HG03139 (cell line): ENCODE data around the gene HTR6.

ENCODE experiments used
- ATAC-seq: cut with Tn5 transposase; IDR thresholded peaks from one replicate; pipeline ENCODE4 v1.9.1; 2021; ENCODE audit not compliant: unreplicated experiment

Gene HTR6

GRCh38 chr1:19687414-19687813 is 22.7 kb downstream of the HTR6 start:
- ATAC-seq, result no peak

GRCh38 chr1:19688041-19688842 is 23.6 kb downstream of the HTR6 start:
- ATAC-seq, result no peak

GRCh38 chr1:19689085-19689757 is 24.5 kb downstream of the HTR6 start:
- ATAC-seq, result no peak

- ATAC-seq, result no peak
Measured at GRCh38 chr1:19689856-19690255, 25.2 kb downstream of the HTR6 start.

GRCh38 chr1:19690342-19690741 is 25.7 kb downstream of the HTR6 start:
- ATAC-seq, result no peak

GRCh38 chr1:19694298-19694697 is 29.6 kb downstream of the HTR6 start:
- no peak for ATAC-seq

GRCh38 chr1:19695772-19696171 is 31.1 kb downstream of the HTR6 start:
- ATAC-seq, result no peak

- ATAC-seq, result no peak
Measured at GRCh38 chr1:19696820-19697219, 32.1 kb downstream of the HTR6 start.

- ATAC-seq, result no peak
Measured at GRCh38 chr1:19698181-19698580, 33.5 kb downstream of the HTR6 start.

- no peak for ATAC-seq
Measured at GRCh38 chr1:19700079-19700777, 35.6 kb downstream of the HTR6 start.

GRCh38 chr1:19703280-19703679 is 38.6 kb downstream of the HTR6 start:
- ATAC-seq, result no peak

- no peak for ATAC-seq
Measured at GRCh38 chr1:19704247-19705113, 39.8 kb downstream of the HTR6 start.

GRCh38 chr1:19705464-19705863 is 40.8 kb downstream of the HTR6 start:
- no peak for ATAC-seq

GRCh38 chr1:19706136-19706535 is 41.5 kb downstream of the HTR6 start:
- no peak for ATAC-seq

- ATAC-seq, result no peak
Measured at GRCh38 chr1:19708567-19709110, 44.0 kb downstream of the HTR6 start.

GRCh38 chr1:19709260-19709793 is 44.7 kb downstream of the HTR6 start:
- no peak for ATAC-seq

- no peak for ATAC-seq
Measured at GRCh38 chr1:19710825-19711611, 46.3 kb downstream of the HTR6 start.

GRCh38 chr1:19712928-19713327 is 48.3 kb downstream of the HTR6 start:
- no peak for ATAC-seq

- ATAC-seq, result no peak
Measured at GRCh38 chr1:19715334-19716203, 50.9 kb downstream of the HTR6 start.
